Measurements from ENCODE around the gene WWC2. TPM values are rescaled to one million over a fixed set of nuclear protein-coding genes. Genes with fewer than 3 reads are reported as not detected.

WWC2 gene
- total RNA-seq, 1 experiment from 2014 or later: 126 TPM

GRCh38 chr4:183343730-183344129 is 244.7 kb downstream of the WWC2 start:
- Mint-ChIP-seq H3K4me3 (no peak overlapping the region), H3K36me3 (no peaks in the 10 kb centered on the region), H3K27me3 (ENCODE audit: low read depth) (no peaks in the 10 kb centered on the region), H3K4me1 (0 out of 2 replicates have a peak, but pooled peaks cover 4% of the 10 kb centered on the region), H3K27ac (no peak overlapping the region), H3K9me3 (no peaks in the 10 kb centered on the region)
- no peak for DNase-seq (ENCODE audit: low spot score)
- TF ChIP-seq ZNF263 (CRISPR knock-in tag; IDR thresholded peaks at IDR 0.05; ENCODE audit: low read depth): no peak
- no peak for TF ChIP-seq SP1 (CRISPR knock-in tag; conservative IDR thresholded peaks at IDR 0.05)
- no peak for TF ChIP-seq NFATC4 (CRISPR knock-in tag; IDR thresholded peaks at IDR 0.05)
- no peak for TF ChIP-seq TP53 (CRISPR knock-in tag; IDR thresholded peaks at IDR 0.05)
- TF ChIP-seq, protein P1, sequence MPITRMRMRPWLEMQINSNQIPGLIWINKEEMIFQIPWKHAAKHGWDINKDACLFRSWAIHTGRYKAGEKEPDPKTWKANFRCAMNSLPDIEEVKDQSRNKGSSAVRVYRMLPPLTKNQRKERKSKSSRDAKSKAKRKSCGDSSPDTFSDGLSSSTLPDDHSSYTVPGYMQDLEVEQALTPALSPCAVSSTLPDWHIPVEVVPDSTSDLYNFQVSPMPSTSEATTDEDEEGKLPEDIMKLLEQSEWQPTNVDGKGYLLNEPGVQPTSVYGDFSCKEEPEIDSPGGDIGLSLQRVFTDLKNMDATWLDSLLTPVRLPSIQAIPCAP (CRISPR knock-in tag; IDR thresholded peaks at IDR 0.05): no peak
- no peak for TF ChIP-seq ZNF396 (CRISPR knock-in tag; IDR thresholded peaks at IDR 0.05; ENCODE audit: borderline replicate concordance)
- TF ChIP-seq GRHL2 (CRISPR knock-in tag; IDR thresholded peaks at IDR 0.05; ENCODE audit: insufficient replicate concordance, severe bottlenecking): no peak
- ChIA-PET POLR2A (no interaction called here), CTCF (interaction anchor here (0.6 kb wide), 1 partner anchor 64 kb away, joined by 4 read pairs; no protein-coding TSS in a partner anchor)
- ATAC-seq: no peak

GRCh38 chr4:183344523-183345255 is 245.6 kb downstream of the WWC2 start:
- Mint-ChIP-seq H3K4me1 (0 out of 2 replicates have a peak, but pooled peaks cover under 1% of the 10 kb centered on the region), H3K9me3 (no peaks in the 10 kb centered on the region), H3K36me3 (no peaks in the 10 kb centered on the region), H3K27me3 (ENCODE audit: low read depth) (no peaks in the 10 kb centered on the region), H3K4me3 (no peak overlapping the region), H3K27ac (no peak overlapping the region)
- ChIA-PET CTCF (interaction anchor here (0.6 kb wide), 1 partner anchor 63 kb away, joined by 4 read pairs; no protein-coding TSS in a partner anchor), POLR2A (no interaction called here)
- no peak for ATAC-seq
- DNase-seq (ENCODE audit: low spot score): no peak
- TF ChIP-seq NFE2L1 (CRISPR knock-in tag; IDR thresholded peaks at IDR 0.05) (no peak), JUN (CRISPR knock-in tag; IDR thresholded peaks at IDR 0.05) (no peak), SP1 (CRISPR knock-in tag; conservative IDR thresholded peaks at IDR 0.05) (no peak), AFF4 (CRISPR knock-in tag; IDR thresholded peaks at IDR 0.05; ENCODE audit: borderline replicate concordance) (no peak), CBFB (CRISPR knock-in tag; IDR thresholded peaks at IDR 0.05; ENCODE audit: low read depth) (no peak), ZNF219 (CRISPR knock-in tag; IDR thresholded peaks at IDR 0.05; ENCODE audit: borderline replicate concordance) (no peak), TCF7 (CRISPR knock-in tag; IDR thresholded peaks at IDR 0.05; ENCODE audit: low read depth) (no peak), PRRX2 (CRISPR knock-in tag; IDR thresholded peaks at IDR 0.05) (no peak), FOXP1 (CRISPR knock-in tag; IDR thresholded peaks at IDR 0.05; ENCODE audit: borderline replicate concordance) (no peak), ZNF425 (CRISPR knock-in tag; conservative IDR thresholded peaks at IDR 0.05) (no peak), ZNF232 (CRISPR knock-in tag; IDR thresholded peaks at IDR 0.05) (no peak), ZNF396 (CRISPR knock-in tag; IDR thresholded peaks at IDR 0.05; ENCODE audit: borderline replicate concordance) (no peak)
- TF ChIP-seq, protein P2, sequence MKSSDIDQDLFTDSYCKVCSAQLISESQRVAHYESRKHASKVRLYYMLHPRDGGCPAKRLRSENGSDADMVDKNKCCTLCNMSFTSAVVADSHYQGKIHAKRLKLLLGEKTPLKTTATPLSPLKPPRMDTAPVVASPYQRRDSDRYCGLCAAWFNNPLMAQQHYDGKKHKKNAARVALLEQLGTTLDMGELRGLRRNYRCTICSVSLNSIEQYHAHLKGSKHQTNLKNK (CRISPR knock-in tag; IDR thresholded peaks at IDR 0.05): no peak
